Keratinocyte (primary cell): ENCODE measurements around the gene RBM47. TPM values are rescaled to one million over a fixed set of nuclear protein-coding genes. Genes with fewer than 3 reads are reported as not detected.

Experiments
- DNase-seq: peaks from one replicate; pipeline ENCODE4 v3.0.0-alpha.2; 2011; ENCODE audit warnings: low read depth, missing footprints, low spot score
- FAIRE-seq: peaks from 2 replicates; lab custom pipeline; 2011; peaks lifted over from hg19 to GRCh38; lab: Jason Lieb, UNC
- H2AFZ ChIP-seq: 2 replicates; pipeline ENCODE4 v1.6.0; 2012; ENCODE audit warnings: low read length, control low read depth, inconsistent platforms; ENCODE audit not compliant: control insufficient read depth
- H3K27ac ChIP-seq: 2 replicates; pipeline ENCODE4 v1.5.1; 2011; ENCODE audit warnings: low read length; ENCODE audit not compliant: control insufficient read depth, insufficient read depth
- H3K27me3 ChIP-seq: 3 replicates; pipeline ENCODE4 v1.6.0; 2011; ENCODE audit warnings: low read length; ENCODE audit not compliant: control insufficient read depth, insufficient read depth; ENCODE audit errors: extremely low read depth
- H3K36me3 ChIP-seq, 2 experiments: 2 replicates in 1 of 2; 3 replicates in 1 of 2; pipeline ENCODE4 v1.5.1; 2011; ENCODE audit warnings: low read length in 2 of 2, mild to moderate bottlenecking in 1 of 2; ENCODE audit not compliant: control insufficient read depth in 2 of 2, insufficient read depth in 2 of 2; ENCODE audit errors: extremely low read depth in 1 of 2
- H3K4me1 ChIP-seq: 3 replicates; pipeline ENCODE4 v1.5.1; 2011; ENCODE audit warnings: low read length; ENCODE audit not compliant: control insufficient read depth, insufficient read depth; ENCODE audit errors: extremely low read depth
- H3K4me2 ChIP-seq: 3 replicates; pipeline ENCODE4 v1.6.0; 2011; ENCODE audit warnings: low read depth, low read length; ENCODE audit not compliant: control insufficient read depth, insufficient read depth; ENCODE audit errors: extremely low read depth
- H3K4me3 ChIP-seq, 3 experiments: fragments of 200-600 bp in 1 of 3; sonication (generic) in 1 of 3; 2 replicates in 2 of 3; 3 replicates in 1 of 3; pipeline ENCODE4 v1.5.1; 2011 to 2016; ENCODE audit warnings: low read length in 3 of 3, mild to moderate bottlenecking in 3 of 3, control low read depth in 2 of 3, inconsistent platforms in 1 of 3, low read depth in 1 of 3, mixed read lengths in 1 of 3, mixed run types in 1 of 3, moderate library complexity in 1 of 3; ENCODE audit not compliant: control insufficient read depth in 2 of 3, insufficient read depth in 2 of 3; ENCODE audit errors: extremely low read depth in 1 of 3
- H3K79me2 ChIP-seq: 2 replicates; pipeline ENCODE4 v1.6.0; 2012; ENCODE audit warnings: low read length; ENCODE audit not compliant: control insufficient read depth, insufficient read depth
- H3K9ac ChIP-seq: 3 replicates; pipeline ENCODE4 v1.6.0; 2011; ENCODE audit warnings: low read length; ENCODE audit not compliant: control insufficient read depth, insufficient read depth; ENCODE audit errors: extremely low read depth
- H3K9me1 ChIP-seq: 3 replicates; pipeline ENCODE4 v1.6.0; 2011; ENCODE audit warnings: low read length; ENCODE audit not compliant: control insufficient read depth, insufficient read depth; ENCODE audit errors: extremely low read depth
- H3K9me3 ChIP-seq: 2 replicates; pipeline ENCODE4 v1.5.1; 2012; ENCODE audit warnings: low read depth, low read length; ENCODE audit not compliant: control insufficient read depth
- H4K20me1 ChIP-seq: 3 replicates; pipeline ENCODE4 v1.6.0; 2011; ENCODE audit warnings: low read length; ENCODE audit not compliant: control insufficient read depth, insufficient read depth; ENCODE audit errors: extremely low read depth
- EZH2 ChIP-seq: IDR thresholded peaks from one replicate; pipeline ENCODE4 v1.6.1; 2012; ENCODE audit warnings: inconsistent platforms, mild to moderate bottlenecking, low read length, moderate library complexity
- dilution Hi-C: fragments of 300-500 bp; cut with MboI; formaldehyde crosslinking; loops from one replicate; pipeline ENCODE4 v1.7.0; 2020; ENCODE audit warnings: low sequenced_read_pairs; ENCODE audit not compliant: extremely low pct_ligation_motif_present
- polyA plus RNA-seq, 5 experiments: library from polyadenylated mRNA; depleted of rRNA in 3 of 5; stranded (reverse) in 3 of 5; stranded (forward) in 1 of 5; unstranded in 1 of 5; fragments of >200 nt; gene quantifications; 1 replicate in 1 of 5; 2 replicates in 3 of 5; 3 replicates in 1 of 5; pipeline versions ENCODE4 v1.2.1 to v1.2.3, GENCODE V29; 2011 to 2012; ENCODE audit warnings: missing spikeins in 2 of 5, low read depth in 1 of 5, low replicate concordance in 1 of 5
- TF ChIP-seq, protein P1 (sequence below), 3 experiments: IDR thresholded peaks in 1 of 3; conservative IDR thresholded peaks in 1 of 3; optimal IDR thresholded peaks in 1 of 3; 2 replicates in 2 of 3; 3 replicates in 1 of 3; pipeline versions ENCODE3 to v1.5.1; 2011; ENCODE audit warnings: low read length in 3 of 3, mild to moderate bottlenecking in 3 of 3, moderate library complexity in 2 of 3, control low read depth in 1 of 3, inconsistent platforms in 1 of 3; ENCODE audit not compliant: insufficient read depth in 2 of 3; ENCODE audit errors: extremely low read depth in 1 of 3

RBM47 gene
- polyA plus RNA-seq, 1 donor (not counting 4 experiments of a cell fraction or from before 2014, with no cell fraction given) = 6.9 TPM

DNA sequence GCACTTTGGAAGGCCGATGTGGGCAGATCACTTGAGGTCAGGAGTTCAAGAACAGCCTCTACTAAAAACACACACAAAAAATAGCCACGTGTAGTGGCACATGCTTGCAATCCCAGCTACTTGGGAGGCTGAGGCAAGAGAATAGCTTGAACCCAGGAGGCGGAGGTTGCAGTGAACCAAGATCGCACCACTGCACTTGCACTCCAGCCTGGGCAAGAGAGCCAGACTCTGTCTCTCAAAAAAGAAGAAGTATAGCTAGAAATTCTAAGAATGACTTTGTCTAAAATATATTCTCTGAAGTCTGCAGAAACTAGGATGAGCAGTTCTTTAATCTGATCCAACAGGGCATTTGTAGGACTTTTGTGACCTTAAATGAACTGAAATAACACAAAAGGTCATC, 17.4 kb downstream of the RBM47 start:
- TF ChIP-seq, protein P1, sequence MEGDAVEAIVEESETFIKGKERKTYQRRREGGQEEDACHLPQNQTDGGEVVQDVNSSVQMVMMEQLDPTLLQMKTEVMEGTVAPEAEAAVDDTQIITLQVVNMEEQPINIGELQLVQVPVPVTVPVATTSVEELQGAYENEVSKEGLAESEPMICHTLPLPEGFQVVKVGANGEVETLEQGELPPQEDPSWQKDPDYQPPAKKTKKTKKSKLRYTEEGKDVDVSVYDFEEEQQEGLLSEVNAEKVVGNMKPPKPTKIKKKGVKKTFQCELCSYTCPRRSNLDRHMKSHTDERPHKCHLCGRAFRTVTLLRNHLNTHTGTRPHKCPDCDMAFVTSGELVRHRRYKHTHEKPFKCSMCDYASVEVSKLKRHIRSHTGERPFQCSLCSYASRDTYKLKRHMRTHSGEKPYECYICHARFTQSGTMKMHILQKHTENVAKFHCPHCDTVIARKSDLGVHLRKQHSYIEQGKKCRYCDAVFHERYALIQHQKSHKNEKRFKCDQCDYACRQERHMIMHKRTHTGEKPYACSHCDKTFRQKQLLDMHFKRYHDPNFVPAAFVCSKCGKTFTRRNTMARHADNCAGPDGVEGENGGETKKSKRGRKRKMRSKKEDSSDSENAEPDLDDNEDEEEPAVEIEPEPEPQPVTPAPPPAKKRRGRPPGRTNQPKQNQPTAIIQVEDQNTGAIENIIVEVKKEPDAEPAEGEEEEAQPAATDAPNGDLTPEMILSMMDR (optimal IDR thresholded peaks at IDR 0.05 in 1 of 3, IDR thresholded peaks at IDR 0.05 in 1 of 3, conservative IDR thresholded peaks at IDR 0.05 in 1 of 3; ENCODE audit: extremely low read depth in 1 of 3, insufficient read depth in 2 of 3, low read length in 3 of 3) = no peak
- TF ChIP-seq EZH2 = no peak
- Histone ChIP-seq H3K4me3 (no peak overlapping the region), H3K36me3 (no peaks in the 10 kb centered on the region), H3K9me3 (no peaks in the 10 kb centered on the region), H3K27me3 (no peaks in the 10 kb centered on the region), H4K20me1 (no peaks in the 10 kb centered on the region), H3K27ac (no peak overlapping the region), H3K79me2 (no peaks in the 10 kb centered on the region), H3K4me1 (no peaks in the 10 kb centered on the region), H3K4me2 (no peak overlapping the region), H2AFZ (no peak overlapping the region), H3K9ac (no peak overlapping the region), H3K9me1 (no peaks in the 10 kb centered on the region)
- DNase-seq = no peak
- FAIRE-seq = no peak
- dilution Hi-C loops = no loop called here

DNA sequence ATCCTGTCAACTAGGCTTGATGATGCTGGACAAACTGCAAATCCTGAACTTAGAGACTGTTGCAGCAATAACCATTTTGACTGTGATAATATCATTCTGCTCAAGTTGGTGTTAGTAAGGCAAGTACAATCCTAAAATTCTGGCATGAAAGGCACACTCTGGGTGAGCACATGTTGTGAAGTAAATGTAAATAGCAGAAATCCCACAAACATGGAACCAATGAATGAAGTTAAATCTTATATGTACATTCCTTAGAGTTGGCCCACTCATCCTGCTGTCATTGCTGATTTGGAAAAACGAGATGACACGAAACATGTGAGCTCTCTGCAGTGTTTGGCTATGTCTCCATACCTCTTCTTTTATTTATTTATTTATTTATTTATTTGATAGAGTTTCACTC, 21.0 kb downstream of the RBM47 start:
- H3K79me2 ChIP-seq = no peaks in the 10 kb centered on the region
- no peaks in the 10 kb centered on the region for H3K27me3 ChIP-seq
- H3K4me3 ChIP-seq = no peak overlapping the region
- no peak overlapping the region for H2AFZ ChIP-seq
- no peaks in the 10 kb centered on the region for H3K36me3 ChIP-seq
- no peaks in the 10 kb centered on the region for H3K9me1 ChIP-seq
- DNase-seq (no peak), FAIRE-seq (no peak)
- dilution Hi-C loops = no loop called here
- H3K27ac ChIP-seq = no peak overlapping the region
- no peaks in the 10 kb centered on the region for H4K20me1 ChIP-seq
- H3K4me1 ChIP-seq = no peaks in the 10 kb centered on the region
- no peak overlapping the region for H3K4me2 ChIP-seq
- no peaks in the 10 kb centered on the region for H3K9me3 ChIP-seq
- H3K9ac ChIP-seq = no peak overlapping the region
- TF ChIP-seq EZH2 = no peak
- TF ChIP-seq, protein P1 (optimal IDR thresholded peaks at IDR 0.05 in 1 of 3, IDR thresholded peaks at IDR 0.05 in 1 of 3, conservative IDR thresholded peaks at IDR 0.05 in 1 of 3; ENCODE audit: extremely low read depth in 1 of 3, insufficient read depth in 2 of 3, low read length in 3 of 3) = no peak
